Measurements from ENCODE around the gene CIT.

DNA sequence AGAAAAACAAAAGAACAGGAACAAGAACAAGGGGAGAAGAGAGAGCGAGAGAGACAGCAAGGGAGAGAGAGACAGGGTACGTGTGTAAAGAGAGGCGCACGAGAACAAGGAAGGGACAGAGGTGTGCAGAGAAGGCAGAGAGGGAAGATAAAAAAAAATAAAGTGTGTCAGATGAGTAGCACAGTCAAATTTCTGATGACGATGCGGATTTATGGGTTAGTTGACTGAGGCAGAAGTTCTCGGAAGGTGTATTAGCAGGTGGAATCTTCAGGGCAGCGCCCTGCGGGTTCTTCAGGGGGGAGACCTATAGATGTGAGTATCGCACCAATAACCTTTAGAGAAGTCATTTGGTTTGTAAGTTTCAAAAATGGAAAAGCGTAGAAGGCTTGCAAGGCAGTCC, 164.4 kb downstream of the CIT start:
- TF ChIP-seq, protein P1, sequence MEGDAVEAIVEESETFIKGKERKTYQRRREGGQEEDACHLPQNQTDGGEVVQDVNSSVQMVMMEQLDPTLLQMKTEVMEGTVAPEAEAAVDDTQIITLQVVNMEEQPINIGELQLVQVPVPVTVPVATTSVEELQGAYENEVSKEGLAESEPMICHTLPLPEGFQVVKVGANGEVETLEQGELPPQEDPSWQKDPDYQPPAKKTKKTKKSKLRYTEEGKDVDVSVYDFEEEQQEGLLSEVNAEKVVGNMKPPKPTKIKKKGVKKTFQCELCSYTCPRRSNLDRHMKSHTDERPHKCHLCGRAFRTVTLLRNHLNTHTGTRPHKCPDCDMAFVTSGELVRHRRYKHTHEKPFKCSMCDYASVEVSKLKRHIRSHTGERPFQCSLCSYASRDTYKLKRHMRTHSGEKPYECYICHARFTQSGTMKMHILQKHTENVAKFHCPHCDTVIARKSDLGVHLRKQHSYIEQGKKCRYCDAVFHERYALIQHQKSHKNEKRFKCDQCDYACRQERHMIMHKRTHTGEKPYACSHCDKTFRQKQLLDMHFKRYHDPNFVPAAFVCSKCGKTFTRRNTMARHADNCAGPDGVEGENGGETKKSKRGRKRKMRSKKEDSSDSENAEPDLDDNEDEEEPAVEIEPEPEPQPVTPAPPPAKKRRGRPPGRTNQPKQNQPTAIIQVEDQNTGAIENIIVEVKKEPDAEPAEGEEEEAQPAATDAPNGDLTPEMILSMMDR (IDR thresholded peaks at IDR 0.05), result no peak
- TF ChIP-seq POLR2A (IDR thresholded peaks at IDR 0.05), result no peak

All from sigmoid colon (tissue), 3 donors.